OCI-LY1 (cell line): Measurements from ENCODE around the gene PAX4.

Experiments
- H2AFZ ChIP-seq: fragments of 200-600 bp; sonication (generic), shearing (Covaris generic); 2 replicates; pipeline ENCODE4 v1.6.0; 2014; ENCODE audit warnings: antibody characterized with exemption, mild to moderate bottlenecking, low read length
- H3F3A ChIP-seq: fragments of 200-600 bp; sonication (generic), shearing (Covaris generic); 2 replicates; pipeline ENCODE4 v1.6.0; 2014; ENCODE audit warnings: mild to moderate bottlenecking, antibody characterized with exemption, low read length, moderate library complexity; ENCODE audit not compliant: insufficient read depth
- H3K27ac ChIP-seq: fragments of 200-600 bp; sonication (generic); 2 replicates; pipeline ENCODE4 v1.5.1; 2014; ENCODE audit warnings: low read length, mixed run types, mild to moderate bottlenecking, low read depth; ENCODE audit not compliant: poor library complexity, severe bottlenecking
- H3K27me3 ChIP-seq: fragments of 200-600 bp; sonication (generic); 2 replicates; pipeline ENCODE4 v1.6.0; 2014; ENCODE audit warnings: antibody characterized with exemption, mild to moderate bottlenecking, low read length, moderate library complexity; ENCODE audit not compliant: insufficient read depth
- H3K36me3 ChIP-seq: fragments of 200-600 bp; sonication (generic); 2 replicates; pipeline ENCODE4 v1.6.1; 2014; ENCODE audit warnings: mild to moderate bottlenecking, antibody characterized with exemption, low read length, moderate library complexity, mixed read lengths; ENCODE audit not compliant: insufficient read depth
- H3K4me1 ChIP-seq: fragments of 200-600 bp; sonication (generic); 2 replicates; pipeline ENCODE4 v1.5.1; 2014; ENCODE audit warnings: mild to moderate bottlenecking, low read length, moderate library complexity; ENCODE audit not compliant: insufficient read depth, severe bottlenecking
- H3K4me2 ChIP-seq: fragments of 200-600 bp; sonication (generic), shearing (Covaris generic); 2 replicates; pipeline ENCODE4 v1.6.1; 2014; ENCODE audit warnings: low read length
- H3K4me3 ChIP-seq: fragments of 200-600 bp; sonication (generic); 2 replicates; pipeline ENCODE4 v1.5.1; 2014; ENCODE audit warnings: low read length, low read depth, mild to moderate bottlenecking, mixed read lengths; ENCODE audit not compliant: poor library complexity, severe bottlenecking
- H3K79me2 ChIP-seq: fragments of 200-600 bp; shearing (Covaris generic); 2 replicates; pipeline ENCODE4 v1.6.1; 2016; ENCODE audit warnings: mixed run types, low read length, mixed read lengths; ENCODE audit not compliant: insufficient read depth
- H3K9ac ChIP-seq: fragments of 200-600 bp; sonication (generic), shearing (Covaris generic); 2 replicates; pipeline ENCODE4 v1.6.1; 2014; ENCODE audit warnings: mild to moderate bottlenecking, low read length, mixed read lengths
- H3K9me2 ChIP-seq: fragments of 200-600 bp; sonication (generic), shearing (Covaris generic); 2 replicates; pipeline ENCODE4 v1.6.1; 2014; ENCODE audit warnings: low read depth, mild to moderate bottlenecking, low read length, mixed read lengths
- H3K9me3 ChIP-seq: fragments of 200-600 bp; shearing (Covaris generic); 2 replicates; pipeline ENCODE4 v1.6.1; 2014; ENCODE audit warnings: low read length, mixed read lengths
- H4K20me1 ChIP-seq: fragments of 200-600 bp; sonication (generic), shearing (Covaris generic); 2 replicates; pipeline ENCODE4 v1.6.0; 2016; ENCODE audit warnings: mild to moderate bottlenecking, low read length; ENCODE audit not compliant: insufficient read depth
- EZH2 ChIP-seq: fragments of 200-600 bp; sonication (generic), shearing (Covaris generic); IDR thresholded peaks from 2 replicates; pipeline ENCODE4 v1.8.0; 2017; ENCODE audit warnings: borderline replicate concordance, mixed run types, mild to moderate bottlenecking, antibody characterized with exemption, low read length, moderate library complexity, mixed read lengths
- TF ChIP-seq, protein P1 (sequence below): fragments of 200-600 bp; sonication (generic), shearing (Covaris generic); IDR thresholded peaks from 2 replicates; pipeline ENCODE4 v1.5.1; 2017; ENCODE audit warnings: mild to moderate bottlenecking, antibody characterized with exemption, low read length, moderate library complexity, mixed read lengths

Gene PAX4

GRCh38 chr7:127655720-127656119, 37.8 kb upstream of the PAX4 start:
- Histone ChIP-seq H3K9ac (no peak overlapping the region; the same call in 1 of the 2 replicates), H3K9me2 (no peaks in the 10 kb centered on the region), H3F3A (no peaks in the 10 kb centered on the region), H3K27ac (no peak overlapping the region), H3K4me3 (no peak overlapping the region), H3K4me2 (peak overlapping the region; percentile 93; the same call in 1 of the 2 replicates), H3K4me1 (peaks cover 41% of the 10 kb centered on the region), H3K9me3 (no peaks in the 10 kb centered on the region), H4K20me1 (0 out of 2 replicates have a peak, but pooled peaks cover 2% of the 10 kb centered on the region), H3K36me3 (peaks cover 63% of the 10 kb centered on the region), H3K27me3 (no peaks in the 10 kb centered on the region), H2AFZ (no peak overlapping the region), H3K79me2 (peaks cover 86% of the 10 kb centered on the region)
- TF ChIP-seq, protein P1, sequence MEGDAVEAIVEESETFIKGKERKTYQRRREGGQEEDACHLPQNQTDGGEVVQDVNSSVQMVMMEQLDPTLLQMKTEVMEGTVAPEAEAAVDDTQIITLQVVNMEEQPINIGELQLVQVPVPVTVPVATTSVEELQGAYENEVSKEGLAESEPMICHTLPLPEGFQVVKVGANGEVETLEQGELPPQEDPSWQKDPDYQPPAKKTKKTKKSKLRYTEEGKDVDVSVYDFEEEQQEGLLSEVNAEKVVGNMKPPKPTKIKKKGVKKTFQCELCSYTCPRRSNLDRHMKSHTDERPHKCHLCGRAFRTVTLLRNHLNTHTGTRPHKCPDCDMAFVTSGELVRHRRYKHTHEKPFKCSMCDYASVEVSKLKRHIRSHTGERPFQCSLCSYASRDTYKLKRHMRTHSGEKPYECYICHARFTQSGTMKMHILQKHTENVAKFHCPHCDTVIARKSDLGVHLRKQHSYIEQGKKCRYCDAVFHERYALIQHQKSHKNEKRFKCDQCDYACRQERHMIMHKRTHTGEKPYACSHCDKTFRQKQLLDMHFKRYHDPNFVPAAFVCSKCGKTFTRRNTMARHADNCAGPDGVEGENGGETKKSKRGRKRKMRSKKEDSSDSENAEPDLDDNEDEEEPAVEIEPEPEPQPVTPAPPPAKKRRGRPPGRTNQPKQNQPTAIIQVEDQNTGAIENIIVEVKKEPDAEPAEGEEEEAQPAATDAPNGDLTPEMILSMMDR: no peak
- TF ChIP-seq EZH2: no peak

DNA sequence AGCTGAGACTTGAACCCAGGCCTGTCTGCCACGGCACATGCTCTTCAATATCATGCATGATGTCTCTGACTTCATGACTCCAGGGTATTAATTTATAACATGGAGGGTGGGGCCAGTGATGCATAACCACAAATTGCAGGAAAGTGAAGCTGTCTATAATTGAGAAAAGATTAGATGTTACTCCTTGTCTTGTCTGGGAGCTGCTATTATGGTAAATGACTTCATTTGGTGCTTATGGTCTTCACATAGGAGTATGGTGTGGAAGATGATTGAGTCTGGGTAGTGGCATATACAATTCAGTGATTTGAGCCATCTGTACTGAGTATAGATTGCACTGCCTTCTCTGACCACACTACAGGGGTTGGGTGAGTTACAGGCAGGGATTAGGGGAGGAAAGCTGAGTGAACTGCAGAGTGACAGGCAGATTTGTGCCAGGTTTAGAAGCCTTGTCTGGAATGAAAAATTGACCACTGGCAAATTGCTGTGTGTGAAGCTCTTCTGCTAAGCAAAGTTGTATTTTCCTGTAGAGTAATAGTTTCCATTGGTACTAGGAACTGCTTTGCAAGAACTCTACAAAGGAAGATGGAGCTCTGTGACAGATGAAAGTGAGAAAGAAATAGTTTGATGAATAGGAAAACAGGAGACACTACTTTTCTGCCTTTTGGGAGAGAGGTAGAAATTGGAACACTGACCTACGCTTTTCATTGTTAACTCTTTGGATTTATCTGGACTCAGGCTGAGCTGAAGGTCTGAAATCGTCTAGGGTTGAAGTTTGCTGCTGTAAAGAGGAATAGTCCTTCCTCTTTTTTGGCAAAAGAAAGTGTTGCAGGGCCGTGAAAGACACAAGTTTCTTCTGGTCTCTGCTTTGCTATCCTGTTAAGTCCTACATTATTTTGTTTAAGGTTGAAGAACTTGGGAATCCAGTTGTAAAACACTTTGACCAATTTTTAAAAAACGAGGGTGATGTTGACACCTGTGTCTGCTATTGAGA, 36.8 kb upstream of the PAX4 start:
- no peak overlapping the region for H2AFZ ChIP-seq
- peaks cover 42% of the 10 kb centered on the region for H3K4me1 ChIP-seq
- H4K20me1 ChIP-seq: 0 out of 2 replicates have a peak, but pooled peaks cover 2% of the 10 kb centered on the region
- H3K36me3 ChIP-seq: peaks cover 53% of the 10 kb centered on the region
- peak overlapping the region; percentile 72 for H3K4me3 ChIP-seq
- H3K79me2 ChIP-seq: peaks cover 76% of the 10 kb centered on the region
- H3K27ac ChIP-seq: peak overlapping the region; percentile 13
- peak overlapping the region; percentile 78; the same call in 1 of the 2 replicates for H3K9ac ChIP-seq
- H3F3A ChIP-seq: no peaks in the 10 kb centered on the region
- H3K9me3 ChIP-seq: no peaks in the 10 kb centered on the region
- H3K4me2 ChIP-seq: peak overlapping the region; percentile 93
- H3K9me2 ChIP-seq: no peaks in the 10 kb centered on the region
- TF ChIP-seq, protein P1: no peak
- no peak for TF ChIP-seq EZH2
- no peaks in the 10 kb centered on the region for H3K27me3 ChIP-seq

DNA sequence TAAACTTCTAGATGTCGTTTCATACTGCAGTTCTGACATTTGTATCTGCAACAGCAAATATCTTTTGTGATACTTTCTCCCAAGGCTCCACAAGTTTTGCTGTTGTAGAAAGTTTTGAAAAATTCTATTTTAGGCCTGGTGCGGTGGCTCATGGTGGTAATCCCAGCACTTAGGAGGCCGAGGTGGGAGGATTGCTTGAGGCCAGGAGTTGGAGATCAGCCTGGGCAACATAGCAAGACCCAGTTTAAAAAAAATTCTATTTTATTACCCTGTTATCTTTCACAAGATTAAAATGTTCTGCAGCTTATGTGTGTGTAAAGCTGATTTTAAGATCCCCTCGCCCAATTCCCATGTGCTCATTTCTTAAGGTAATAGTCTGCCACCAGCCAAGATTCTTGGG, 35.5 kb upstream of the PAX4 start:
- H4K20me1 ChIP-seq: no peaks in the 10 kb centered on the region
- H3K27me3 ChIP-seq: no peaks in the 10 kb centered on the region
- peak overlapping the region; percentile 72 for H3K4me3 ChIP-seq
- no peaks in the 10 kb centered on the region for H3K9me2 ChIP-seq
- H3K9me3 ChIP-seq: no peaks in the 10 kb centered on the region
- TF ChIP-seq, protein P1: no peak
- TF ChIP-seq EZH2: no peak
- H3K36me3 ChIP-seq: peaks cover 40% of the 10 kb centered on the region
- H3K9ac ChIP-seq: peak overlapping the region; percentile 78
- peaks cover 63% of the 10 kb centered on the region for H3K79me2 ChIP-seq
- H2AFZ ChIP-seq: no peak overlapping the region
- H3K27ac ChIP-seq: no peak overlapping the region
- peaks cover 42% of the 10 kb centered on the region for H3K4me1 ChIP-seq
- peak overlapping the region; percentile 93 for H3K4me2 ChIP-seq
- H3F3A ChIP-seq: no peaks in the 10 kb centered on the region
